ENCODE measurements around the gene SHISA7.
"Not testable (repeated sequence)": the region's sequence is repeated elsewhere in the genome, so short reads cannot be mapped to it uniquely, and the experiment has no call there.

Gene SHISA7

DNA sequence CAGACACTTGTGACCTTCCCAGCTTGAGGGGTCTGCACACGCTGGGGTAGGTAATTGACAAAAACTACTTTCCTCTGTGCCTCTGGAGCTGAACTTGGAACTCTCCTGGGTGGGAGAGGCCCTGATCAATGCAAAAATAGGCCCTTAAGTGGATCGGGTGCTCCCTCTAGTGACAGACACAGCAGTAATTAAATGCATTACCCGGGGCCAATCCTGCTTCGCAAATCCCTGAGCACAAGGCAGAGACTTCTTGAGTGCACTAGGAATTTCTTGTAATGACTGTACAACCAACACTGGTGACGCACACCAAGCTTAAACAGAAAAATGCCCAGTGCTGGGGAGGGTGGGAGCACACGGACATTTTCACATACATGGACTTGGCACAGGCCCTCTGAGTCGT lies 24.9 kb downstream of the SHISA7 start:
- DNase-seq (ENCODE audit: low spot score) = peak; percentile 63

DNA sequence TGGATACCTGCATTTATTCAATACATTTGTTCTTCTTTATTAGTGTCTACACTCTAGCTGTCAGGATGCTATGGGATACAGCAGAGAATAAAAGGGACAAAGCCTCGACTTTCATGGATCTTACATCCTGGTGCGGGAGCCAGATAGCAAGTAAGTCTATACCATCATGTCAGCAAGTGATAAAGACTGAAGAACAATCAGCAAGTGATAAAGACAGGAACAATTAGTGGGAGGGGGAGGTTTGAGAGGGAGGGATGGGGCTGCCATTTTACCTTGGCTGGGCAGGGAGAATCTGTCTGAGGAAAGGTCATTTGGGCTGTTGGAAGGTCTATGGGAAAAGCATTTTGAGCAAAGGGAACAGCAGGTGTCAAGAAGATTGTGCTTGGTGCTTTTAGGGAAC lies 32.9 kb downstream of the SHISA7 start:
- DNase-seq (ENCODE audit: low spot score) = no peak

DNA sequence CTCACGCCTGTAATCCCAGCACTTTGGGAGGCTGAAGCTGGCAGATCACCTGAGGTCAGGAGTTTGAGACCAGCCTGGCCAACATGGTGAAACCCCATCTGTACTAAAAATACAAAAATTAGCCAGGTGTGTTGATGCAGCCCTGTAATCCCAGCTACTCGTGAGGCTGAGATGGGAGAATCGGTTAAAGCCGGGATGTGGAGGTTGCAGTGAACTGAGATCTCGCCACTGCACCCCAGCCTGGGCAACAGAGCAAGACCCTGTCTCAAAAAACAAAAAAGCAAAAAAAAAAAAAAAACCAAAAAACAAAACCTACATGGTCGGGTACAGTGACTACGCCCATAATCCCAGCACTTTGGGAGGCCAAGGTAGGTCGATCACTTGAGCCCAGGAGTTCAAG lies 33.9 kb downstream of the SHISA7 start:
- DNase-seq (ENCODE audit: low spot score) = not testable (repeated sequence)

DNA sequence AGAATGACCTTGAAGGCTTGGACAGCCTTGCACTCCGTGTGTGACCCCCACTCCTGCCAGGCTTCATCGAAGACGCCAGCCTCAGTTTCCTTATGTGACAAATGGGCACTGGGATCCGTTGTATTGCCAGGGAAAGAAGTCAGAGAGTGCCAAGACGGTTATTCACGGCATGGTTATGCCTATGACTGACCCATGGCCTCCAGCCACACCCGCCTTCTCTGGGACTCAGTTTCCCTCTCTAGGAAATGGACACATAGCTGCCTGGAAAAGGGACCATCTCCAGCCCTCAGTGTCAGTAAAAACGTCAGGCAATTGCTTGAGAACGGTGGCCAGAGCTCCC lies 34.6 kb downstream of the SHISA7 start:
- no peak for DNase-seq (ENCODE audit: low spot score)

DNA sequence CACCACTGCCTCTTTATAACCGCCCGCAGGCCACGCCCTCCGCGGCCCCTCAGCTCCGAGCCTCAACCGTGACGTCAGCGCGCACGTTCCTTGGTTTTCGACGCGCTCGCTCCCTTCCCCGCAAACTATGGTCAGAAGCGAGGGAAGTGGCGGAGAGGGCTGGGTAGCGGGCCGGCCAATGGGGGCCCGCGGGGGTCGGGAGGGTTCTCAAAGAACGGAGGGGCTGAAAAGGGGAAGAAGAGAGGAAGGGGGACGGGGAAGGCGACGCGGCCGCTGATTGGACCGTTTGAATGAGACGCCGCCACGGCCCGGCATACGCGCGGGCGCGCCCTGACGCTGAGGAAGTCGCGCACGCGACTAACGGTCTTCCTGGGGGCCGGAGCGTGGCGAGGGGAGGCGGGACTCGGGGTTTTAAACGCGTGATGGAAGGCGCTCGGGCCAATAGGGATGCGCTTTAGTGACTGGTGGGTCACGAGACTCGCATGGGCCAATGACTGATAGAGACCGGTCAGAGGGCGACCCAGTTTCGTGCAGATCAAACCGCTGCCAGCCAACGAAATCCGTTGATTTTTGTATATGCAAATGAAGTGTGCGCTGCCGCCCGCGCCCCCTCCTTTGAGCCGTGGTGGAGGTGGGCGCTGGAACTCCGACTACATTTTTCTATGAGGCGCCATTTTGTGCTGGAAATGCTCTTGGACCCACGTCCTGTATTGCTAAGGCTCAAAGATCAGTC lies 35.1 kb downstream of the SHISA7 start:
- peak; percentile 98 for DNase-seq (ENCODE audit: low spot score)

DNA sequence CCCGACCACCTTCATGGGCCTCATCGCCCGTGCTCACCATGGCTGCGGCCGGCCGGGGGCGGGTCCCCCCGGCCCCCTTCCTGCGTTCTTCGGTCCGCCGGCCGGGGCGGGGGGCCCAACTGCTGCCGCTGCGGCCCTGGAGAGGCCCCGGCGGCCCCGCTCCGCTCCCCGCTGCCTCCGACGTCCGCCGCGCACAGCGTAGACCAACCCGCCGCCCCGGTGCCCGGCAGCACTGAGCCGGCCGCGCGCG lies 35.6 kb downstream of the SHISA7 start, which contains the start of gene UBE2S:
Gene UBE2S (minus strand): TSS at position 239 of the 250 bp plus-strand sequence. CDS start 199 bp downstream, at position 40.
- DNase-seq (ENCODE audit: low spot score) = not testable (repeated sequence)

DNA sequence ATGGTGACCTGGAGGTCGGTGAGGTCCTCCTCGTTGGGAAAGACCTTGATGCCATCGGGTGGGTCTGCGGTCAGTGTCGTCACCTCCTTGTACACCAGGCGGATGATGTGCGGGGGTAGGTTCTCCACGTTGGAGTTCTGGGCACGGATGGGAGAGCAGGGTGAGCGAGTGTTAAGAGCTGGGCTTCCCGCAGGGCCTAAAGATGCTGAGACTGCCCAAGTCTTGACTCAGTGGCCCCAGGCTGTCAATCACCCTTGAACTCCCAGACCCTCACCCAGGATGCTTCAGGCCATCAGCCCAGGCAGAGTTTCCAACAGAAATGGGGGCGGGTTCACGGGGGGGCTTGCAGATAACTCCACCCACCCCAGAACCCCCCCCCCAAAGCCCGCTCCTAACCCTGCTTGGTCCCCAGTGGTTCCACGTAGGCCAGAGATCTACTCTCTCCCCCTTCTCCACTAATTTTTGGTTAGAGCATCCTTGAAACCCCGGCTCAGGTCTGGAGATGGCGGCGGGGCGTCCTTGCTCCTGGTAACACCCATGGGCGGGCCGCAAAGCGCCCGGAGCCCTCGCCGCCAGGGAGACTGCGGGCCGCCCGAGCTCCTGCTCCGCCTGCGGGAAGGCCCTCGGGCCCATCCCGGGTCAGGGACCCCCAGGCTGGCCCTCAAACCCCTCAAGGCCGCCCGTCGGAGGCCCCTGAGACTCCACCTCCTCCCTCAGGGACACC lies 36.1 kb downstream of the SHISA7 start:
- peak; percentile 16 for DNase-seq (ENCODE audit: low spot score)

DNA sequence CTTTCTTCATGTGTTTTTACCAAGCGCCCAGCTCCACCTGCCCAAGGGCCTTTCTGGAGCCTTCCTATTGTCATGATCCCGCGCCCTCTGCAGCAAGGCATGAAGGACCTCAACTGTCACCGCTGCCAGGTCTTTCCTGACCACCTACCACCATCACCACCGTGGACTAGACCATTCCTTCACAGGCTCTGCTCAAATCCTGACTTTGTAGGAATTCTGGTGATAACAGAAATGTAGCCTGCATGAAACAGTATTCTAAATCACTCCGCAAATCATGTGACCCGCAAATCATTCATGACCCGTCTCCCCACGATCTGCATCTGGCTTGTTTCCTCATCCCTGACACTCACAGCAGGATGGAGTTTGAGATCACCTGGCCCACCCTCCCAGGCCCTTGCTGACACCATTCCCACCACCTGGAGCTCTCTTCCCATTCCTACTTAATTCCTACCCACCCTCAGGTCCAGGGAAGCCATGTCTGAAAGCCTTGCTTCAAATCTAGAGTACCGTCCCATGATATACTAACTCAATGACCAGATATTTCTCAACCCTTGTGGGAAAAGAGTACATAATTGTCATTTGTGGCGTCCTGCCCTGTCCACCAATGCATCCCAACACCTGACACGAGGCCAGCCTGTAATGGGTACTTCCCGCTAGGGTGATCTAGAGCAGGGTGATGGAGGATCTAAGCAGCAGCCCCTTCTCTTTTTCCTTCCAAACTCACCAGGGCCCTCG lies 36.8 kb downstream of the SHISA7 start:
- DNase-seq (ENCODE audit: low spot score) = no peak

DNA sequence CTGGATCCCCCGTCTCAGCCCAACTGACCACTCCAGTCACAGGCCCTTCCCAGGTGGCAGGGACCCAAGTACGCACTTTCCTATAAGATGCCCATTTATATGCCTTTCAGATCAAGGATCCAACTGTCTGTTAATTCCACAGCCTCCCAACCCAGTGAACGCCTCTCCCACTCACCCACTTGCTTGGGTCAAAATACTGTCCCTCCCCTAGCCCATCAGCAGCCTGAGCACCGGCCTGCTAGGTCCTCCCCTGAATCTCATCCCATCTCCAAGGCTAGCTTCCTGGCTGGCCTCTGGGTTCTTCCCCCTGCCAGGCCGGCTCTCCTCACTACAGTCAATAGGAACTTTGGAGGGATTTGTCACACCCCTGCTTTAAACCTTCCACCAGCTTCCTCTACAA lies 37.5 kb downstream of the SHISA7 start:
- DNase-seq (ENCODE audit: low spot score) = no peak

DNA sequence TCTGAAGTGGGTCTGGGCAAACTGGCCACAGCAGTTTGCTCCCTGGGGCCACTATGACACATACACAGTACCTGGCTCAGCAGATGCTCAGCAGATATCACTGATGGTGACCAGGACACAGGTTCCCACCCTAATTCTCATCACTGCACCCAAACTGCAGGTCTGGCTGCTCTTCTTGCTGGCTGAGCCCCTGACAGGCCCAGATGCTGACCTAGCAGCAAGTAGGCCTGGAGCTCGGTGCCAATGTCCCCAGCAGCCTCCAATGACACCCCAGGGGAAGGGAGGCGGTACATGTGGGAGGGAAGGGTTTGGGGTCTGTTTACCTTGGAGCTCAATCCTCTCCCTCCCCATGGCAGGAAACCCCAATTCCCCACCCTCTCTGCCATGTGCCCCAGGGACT lies 40.6 kb downstream of the SHISA7 start:
- no peak for DNase-seq (ENCODE audit: low spot score)

DNA sequence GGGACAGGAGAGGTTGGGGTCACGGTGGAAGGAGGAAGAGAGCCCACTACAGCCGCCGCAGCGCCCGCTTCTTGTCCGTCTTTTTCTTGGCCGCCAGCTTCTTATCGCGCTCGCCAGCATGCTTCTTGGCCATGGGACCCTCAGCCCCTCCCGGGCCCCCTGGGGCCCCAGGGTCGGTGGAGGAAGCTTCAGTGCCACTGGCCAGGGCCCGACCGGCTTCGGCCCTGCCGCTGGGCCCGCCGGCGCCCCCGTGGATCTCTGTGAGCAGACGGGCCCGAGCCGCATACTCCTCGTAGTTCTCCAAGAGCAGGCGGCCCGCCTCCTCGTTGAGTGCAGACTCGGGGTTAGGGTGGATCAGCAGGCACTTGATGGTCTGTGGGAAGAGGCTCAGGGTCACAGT lies 41.7 kb downstream of the SHISA7 start:
- not testable (repeated sequence) for DNase-seq (ENCODE audit: low spot score)

DNA sequence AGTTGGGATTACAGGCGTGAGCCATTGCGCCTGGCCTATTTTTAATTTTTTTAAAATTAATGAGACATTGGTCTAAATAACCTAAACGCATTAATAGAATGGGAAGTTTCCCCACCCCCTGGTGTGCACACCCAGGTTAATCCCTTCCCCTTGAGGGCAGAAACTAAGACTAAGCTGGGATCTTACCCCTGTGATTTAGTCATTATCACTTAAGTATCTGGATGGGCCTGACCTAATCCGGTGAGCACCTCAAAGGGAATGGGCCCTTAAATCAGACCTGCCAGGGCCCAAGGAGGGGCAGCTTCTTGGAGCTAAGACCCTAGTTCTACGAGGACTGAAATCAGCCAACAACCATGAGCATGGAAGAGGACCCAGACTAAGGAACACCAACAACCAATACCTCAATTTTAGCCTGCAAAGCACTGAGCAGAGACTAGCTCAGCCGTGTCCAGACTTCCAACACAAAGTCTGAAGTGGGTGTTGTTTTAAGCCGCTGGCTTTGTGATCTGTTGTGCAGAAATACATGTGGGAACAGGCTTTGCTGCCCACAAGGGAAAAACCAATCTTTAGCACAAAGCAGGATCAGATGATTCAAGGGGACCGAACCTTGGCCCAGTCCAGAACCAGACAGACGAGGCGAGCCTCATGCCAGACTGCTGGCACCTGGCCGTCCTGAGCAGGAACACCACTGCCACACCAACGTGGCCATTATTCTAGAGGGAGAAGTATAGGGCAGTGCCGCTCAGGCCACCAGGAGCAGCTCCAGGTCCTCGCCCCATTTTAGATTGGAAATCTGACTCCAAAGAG lies 42.6 kb downstream of the SHISA7 start:
- no peak for DNase-seq (ENCODE audit: low spot score)

DNA sequence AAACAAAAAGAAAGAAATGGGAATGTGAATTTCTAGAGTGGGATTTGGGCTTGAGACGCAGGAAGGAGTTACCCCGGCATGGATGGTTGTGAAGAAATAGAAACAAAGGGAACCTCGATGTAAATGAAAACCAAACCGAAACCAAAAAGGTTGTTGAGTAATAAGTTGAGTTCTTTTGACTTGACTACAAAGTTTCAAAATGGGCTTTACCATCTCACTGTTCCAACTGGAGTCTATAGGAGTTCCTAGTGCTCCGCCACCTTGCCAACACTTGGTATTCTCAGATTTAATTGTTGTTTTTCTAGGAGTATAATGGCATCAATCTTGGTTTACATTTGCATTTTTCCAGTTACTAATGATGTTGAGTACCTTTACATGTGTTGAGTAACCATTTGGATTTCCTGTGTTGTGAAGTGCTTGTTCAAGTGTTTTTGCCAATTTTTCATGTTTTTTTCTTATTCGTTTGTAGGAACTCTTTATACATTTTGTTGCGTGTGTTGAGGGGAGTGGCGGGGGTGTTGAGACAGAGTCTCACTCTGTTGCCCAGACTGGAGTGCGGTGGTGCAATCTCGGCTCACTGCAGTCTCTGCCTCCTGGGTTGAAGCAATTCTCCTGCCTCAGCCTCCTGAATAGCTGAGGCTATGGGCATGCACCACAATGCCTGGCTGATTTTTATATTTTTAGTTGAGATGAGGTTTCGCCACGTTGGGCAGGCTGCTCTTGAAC lies 44.7 kb downstream of the SHISA7 start:
- no peak for DNase-seq (ENCODE audit: low spot score)

DNA sequence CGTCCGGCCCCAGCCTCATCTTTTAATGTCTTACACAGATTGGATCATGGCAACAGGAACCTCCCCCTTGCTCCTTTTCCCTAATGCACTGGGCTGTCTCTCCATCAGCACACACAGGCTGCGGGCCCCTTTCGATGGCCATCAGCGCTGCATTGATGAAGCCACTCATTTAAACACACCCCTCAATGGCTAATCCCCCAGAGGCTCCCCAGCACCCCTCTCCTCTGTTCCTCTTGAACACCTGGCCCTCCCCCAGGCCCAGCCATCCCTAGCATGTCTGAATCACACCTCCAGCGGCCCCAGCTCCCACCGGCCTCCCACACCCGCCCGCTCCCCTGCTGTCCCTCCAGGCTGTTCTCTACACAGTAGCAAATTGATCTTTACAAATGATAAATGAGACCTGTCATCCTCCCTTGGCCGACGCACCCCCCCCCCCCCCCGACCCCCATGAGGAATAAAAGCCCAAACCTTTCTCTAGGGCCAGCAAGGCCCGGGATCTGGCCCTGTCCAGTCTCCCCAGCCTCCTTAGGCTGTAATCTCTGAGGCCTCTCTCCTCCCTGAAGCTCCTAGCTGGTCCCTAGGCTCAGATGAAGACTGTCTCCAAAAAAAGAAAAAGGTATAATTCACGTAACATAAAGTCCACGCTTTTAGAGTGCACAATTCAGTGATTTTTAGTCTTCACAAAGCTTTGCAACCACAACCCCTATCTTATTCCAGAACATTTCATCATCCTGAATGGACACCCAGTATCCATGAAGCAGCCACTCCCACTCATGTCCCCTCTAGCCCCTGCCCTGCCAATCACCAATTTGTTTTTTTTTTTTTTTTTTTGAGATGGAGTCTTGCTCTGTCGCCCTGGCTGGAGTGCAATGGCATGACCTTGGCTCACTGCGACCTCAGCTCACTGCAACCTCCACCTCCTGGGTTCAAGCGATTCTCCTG lies 50.0 kb downstream of the SHISA7 start:
- no peak for DNase-seq (ENCODE audit: low spot score)

DNA sequence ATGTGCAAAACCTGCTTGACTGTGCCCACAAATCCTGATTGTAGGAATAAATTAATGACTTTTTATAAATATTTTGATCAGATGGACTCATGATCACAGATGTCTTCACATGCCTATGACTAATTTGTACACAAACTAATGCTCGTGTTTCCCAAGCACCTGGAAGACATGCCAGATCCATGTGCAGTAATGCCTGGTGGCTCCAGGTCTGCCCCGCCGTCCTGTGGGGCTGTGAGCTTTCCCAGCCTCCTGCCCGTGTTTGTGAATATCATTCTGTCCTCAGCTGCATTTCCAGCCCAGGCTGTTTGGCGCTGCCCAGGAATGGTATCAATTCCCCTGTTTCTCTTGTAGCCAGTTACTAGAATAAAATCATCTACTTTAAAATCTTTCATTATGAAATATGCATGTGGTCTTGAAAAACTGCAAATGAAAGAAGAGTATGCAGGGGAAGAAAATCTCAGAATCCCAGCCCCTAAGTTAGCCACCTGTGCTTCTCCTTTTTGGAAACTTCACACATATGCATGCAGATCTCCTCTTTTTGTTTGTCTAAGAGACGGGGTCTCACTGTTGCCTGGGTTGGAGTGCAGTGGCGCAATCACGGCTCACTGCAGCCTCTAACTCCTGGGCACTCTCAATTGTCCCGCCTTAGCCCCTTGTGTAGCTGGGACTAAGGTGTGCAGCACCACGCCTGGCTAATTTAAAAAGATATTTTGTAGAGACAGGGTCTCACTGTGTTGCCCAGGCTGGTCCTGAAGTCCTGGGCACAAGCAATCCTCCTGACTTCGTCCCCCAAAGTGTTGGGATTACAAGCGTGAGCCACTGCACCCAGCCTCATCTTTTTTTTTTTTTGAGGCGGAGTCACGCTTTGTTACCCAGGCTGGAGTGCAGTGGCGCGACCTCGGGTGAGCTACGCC lies 51.1 kb downstream of the SHISA7 start:
- no peak for DNase-seq (ENCODE audit: low spot score)

DNA sequence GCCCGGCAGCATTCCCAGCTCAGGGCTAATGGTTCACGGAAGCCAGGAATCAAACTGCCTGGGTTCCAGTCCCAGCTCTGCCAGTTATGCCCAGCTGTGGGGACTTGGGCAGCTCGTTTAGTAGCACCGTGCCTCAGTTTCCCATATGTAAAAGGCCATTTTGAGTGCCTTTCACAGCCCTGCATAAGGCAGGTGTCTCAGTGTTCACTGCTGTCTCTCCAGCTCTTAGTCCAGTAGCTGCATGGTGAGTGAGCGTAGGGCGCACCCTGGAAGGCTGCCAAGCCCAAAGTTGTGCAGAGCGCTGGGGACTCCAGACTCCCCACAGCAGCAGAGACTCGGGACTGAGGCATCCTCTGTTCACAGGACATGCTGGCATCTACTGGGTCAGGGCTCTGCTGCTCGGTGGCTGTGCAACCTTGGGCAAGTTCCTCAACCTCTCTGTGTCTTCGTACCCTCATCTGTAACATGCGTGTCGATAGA lies 51.9 kb downstream of the SHISA7 start:
- DNase-seq (ENCODE audit: low spot score) = no peak

DNA sequence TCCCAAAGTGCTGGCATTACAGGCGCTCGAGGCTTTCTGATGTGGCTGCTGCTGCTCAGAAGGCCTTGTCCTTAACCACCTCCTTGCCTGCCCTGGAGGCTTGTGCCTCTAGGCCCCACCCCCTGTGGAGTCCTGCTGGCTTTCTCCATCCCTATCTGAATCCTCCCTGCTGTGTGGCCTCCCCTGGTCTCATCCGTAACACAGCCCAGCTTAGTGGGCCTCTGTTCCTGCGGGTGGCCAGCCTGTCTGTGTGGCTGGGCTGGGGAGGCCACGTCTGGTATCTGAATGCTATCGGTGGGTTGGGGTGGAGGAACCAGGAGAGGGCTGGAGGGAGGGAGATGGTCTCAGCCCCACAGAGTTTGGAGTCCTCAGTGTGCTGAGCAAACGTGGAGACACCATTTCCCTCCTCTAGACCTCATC lies 52.6 kb downstream of the SHISA7 start:
- DNase-seq (ENCODE audit: low spot score) = no peak

DNA sequence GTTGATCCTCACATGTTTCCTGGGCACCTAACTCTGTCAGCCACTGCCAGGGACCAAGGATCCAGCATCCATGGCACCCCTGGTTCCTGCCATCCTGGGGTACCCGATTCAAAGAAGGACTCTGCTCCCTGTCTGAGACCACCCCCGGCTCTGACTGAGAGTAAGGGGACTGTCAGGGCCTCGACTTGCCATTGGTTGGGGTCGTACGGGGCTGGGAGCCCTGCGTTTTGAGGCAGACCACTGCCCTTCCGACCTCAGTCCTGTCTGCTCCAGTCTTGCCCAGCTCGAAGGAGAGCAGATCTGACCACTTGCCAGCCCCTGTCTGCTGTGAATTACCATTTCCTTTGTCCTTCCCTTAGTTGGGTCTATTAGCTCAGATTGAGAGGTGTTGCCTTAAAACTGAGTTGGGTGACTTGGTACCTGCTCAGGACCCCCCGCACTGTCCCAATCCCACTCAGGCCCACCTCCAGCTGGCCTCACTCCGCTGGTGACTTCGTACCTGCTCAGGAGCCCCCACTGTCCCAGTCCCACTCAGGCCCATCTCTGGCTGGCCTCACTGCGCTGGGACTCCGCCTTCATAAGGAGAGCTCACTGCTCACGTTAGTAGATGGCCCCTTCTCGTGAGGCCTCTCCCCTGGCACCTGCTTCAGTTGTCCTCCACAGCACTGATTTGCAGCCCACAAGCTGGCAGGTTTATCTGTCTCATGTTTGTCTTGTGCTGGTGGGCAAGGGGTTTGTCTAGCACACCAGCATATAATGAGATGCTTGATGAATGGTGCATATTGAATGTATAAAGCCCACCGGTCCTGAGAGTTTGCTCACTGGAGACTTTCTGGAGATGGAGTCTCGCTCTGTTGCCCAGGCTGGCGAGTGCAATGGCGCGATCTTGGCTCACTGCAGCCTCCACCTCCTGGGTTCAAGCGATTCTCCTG lies 53.4 kb downstream of the SHISA7 start:
- no peak for DNase-seq (ENCODE audit: low spot score)
